GM18499 (cell line): ENCODE measurements around the gene SMIM1.

Source experiments
- ATAC-seq: cut with Tn5 transposase; IDR thresholded peaks from one replicate; pipeline ENCODE4 v1.9.1; 2021; ENCODE audit warnings: moderate number of reproducible peaks; ENCODE audit not compliant: insufficient read depth, unreplicated experiment

SMIM1 gene

DNA sequence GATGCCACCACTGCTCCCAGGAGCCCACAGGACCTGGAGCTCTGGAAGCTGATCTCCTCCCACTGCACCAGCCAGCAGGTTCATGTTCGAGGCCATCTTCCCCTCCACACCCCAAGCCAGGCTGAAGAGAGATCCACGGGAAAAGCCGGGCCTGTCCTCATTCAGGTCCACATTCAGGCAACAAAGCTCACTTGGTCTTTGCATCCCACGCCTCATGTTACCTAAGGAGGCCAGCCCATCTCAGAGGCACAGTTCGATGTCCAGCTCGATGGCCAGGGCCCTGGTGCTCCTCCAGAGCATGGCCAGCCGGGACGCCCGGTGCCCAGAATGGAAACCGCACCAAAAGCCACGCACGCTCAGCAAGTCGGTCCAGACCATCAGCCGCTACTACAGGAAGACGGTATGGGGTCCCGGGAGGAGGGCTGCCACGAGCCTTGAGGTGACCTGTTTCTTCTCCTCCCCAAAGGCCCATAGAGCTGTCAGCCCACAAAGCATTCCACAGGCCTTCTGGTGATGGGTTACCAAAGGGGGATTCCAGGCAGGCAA is 20.1 kb upstream of the SMIM1 start, which contains the start of gene CCDC27:
Gene CCDC27, plus strand, starts transcription at position 51 of the 546 bp plus-strand sequence. Its CDS starts 32 bp downstream, at position 83.
- ATAC-seq, result no peak

DNA sequence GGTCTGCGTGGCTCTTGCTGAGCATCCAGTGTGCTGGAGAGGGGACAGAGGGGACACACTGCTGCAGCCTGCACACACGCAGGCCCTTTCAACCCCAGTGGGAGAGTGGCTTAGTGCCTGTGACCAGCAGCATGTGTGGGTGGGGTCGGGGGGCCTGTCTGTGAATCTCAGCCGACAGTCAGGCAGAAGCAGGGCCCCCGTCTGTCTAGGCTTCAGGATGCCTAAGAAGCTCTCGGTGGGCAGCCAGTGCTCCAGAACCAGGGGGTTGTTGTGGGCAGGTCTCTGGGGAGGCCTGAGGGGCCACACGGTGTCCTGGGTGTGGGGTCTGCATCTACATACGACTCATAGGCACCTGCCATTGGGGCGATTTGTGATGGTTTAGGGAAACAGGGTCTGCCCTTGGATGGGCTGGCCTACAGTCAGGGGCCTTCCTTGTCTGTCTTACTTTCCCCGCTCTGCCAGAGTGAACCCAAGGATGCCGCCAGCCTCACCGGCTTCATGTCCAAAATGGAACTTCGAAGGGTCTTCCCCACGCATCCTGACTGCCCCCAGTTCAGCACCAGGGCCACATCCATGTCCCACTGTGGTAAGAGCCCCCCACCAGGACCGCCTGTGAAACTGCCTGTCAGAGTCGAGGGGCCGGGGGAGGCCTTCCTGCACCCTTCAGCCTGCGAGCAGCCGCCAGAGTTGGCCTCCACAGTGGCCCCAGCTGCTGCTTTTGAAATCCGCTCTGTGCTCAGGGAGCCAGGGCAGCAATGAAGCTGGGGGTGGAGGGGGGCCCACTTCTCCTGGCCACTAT is 18.7 kb upstream of the SMIM1 start:
- ATAC-seq, result no peak

DNA sequence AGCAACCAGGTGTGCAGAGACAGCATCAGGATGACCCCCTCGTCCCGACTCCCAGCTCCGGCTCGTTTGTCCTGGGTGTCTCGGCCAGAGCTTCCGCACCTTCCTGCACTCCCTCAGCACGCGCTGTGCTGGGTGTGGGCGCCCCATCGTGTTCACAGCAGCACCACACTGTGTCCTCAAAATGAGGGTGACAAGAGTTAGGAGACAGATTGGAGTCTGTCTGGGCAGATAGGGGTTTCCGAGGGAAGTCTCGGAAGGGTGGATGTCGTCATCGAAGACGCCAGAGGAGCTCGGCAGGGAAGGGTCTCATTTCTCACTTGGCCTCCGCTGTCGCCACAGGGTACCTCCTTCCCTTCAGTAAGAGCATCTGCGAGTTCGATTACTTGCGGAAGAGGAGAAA is 16.2 kb upstream of the SMIM1 start:
- ATAC-seq, result no peak

DNA sequence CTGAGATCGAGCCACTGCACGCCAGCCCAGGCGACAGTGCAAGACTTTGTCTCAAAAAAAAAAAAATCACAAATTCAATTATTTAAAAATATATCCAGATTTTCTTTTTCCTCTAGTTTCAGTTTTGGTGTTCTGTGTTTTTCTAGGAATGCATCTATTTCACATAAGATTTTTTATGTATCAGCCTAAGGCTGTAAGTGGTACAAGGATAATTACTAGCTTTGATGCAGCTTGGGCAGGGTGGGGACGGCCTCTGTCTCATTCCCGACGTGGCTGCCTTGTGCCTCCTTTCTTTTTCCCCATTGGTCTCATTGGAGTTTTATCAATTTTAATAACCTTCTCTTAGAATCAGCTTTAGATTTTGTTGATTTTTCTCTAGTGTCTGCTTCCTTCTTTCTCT is 13.4 kb upstream of the SMIM1 start:
- ATAC-seq, result no peak

DNA sequence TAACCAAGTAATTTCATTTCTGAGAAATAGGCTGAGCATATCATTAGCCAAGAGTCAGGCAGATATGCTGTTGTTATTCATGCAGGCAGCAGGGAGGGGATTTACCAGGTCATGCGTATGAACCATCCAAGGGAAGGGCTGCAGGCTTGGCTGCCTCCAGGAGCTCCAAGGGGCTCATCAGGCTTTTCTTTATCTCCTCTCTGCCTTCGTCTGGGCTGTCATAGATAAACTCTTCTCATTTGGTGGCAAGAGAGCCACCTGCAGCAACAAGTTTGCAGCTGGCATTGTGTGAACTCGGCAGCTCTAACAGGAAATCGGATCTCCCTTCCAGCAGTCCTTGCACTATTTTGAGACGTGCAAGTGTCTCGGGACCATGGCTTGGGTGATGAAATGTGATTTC is 12.8 kb upstream of the SMIM1 start:
- ATAC-seq, result no peak

DNA sequence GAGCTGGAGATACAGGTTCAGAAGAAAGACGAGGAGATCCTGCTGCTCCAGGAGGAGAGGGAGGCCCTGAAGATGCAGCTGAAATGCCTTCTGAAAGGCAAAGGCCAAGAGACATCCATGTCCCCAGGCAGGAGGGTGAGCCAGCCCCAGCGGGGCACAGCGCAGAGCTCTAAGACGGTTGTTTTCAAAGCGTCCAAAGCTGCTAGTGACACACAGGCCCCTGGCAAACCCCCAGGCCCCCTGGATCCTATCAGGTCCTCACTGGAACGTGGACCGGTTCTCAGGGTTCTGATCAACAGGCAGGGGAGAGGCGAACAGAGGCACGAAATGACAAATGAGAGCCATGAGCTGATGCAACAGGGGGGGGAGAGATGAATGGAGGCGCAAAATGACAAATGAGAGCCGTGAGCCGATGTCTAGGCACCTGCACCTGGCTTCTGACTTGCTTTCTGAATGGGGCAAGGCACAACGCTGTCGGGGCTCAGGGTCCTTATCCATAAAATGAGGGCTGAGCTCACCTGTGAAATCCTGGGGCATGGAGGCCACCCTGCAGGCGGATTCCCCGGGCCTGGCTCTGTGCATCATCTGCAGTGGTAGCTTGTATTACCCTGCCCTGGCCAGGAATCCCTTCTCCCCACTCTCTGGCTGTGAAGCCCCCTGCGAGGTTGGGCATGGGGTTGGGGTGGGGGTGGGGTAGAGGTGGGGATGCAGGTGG is 11.1 kb upstream of the SMIM1 start:
- no peak for ATAC-seq

DNA sequence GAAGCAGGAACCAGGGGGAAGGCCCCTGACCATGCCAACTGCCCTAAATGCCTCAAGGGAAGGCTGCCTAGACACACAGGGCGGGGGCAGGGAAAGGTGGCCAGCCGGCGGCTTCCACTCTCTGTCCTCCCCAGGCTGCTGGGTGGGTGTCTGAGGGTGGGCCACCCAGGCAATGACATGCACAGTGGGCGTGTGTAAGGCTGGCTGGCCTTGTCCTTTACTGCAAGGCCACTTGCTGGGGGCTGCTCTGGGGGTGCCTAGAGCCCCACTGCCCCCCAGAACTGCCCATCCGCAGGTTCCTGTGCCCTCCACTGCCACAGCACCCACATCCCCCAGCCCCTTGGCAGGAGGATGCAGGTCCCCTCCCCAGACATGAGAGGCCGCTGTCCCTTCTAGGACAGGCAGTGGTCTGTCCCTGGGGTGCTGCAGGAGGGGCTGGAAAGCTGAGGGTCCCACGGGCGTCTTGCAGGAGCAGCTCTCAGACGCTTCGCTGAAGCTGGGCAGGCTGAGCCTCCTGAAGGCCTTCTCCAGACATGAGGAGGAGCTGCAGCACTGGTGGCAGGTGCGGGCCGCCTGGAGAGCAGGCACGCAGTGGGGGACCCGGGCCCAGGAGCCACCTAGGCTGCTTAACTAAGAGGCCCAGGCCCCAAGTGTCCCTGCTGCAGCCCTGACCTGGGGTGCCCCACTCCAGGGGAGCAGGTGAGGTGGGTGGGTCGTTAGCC is 10.2 kb upstream of the SMIM1 start:
- no peak for ATAC-seq

DNA sequence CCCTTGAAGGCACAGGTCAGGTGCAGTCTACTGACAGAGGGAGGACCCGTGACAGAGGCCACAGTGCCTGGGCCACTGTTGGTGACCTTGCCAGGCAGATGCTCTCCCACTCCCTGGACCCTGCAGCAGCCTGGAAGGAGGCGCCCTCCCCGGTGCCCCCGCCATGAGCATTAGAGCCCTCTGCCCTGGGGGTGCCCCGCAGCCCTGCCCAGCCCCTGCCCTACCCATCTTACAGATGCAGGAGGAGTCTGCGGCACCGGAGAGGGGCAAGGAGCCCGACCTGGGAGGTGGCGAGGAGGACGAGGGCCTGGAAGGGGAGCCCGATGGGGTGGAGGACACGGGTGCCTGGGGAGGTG is 9.7 kb upstream of the SMIM1 start:
- no peak for ATAC-seq

DNA sequence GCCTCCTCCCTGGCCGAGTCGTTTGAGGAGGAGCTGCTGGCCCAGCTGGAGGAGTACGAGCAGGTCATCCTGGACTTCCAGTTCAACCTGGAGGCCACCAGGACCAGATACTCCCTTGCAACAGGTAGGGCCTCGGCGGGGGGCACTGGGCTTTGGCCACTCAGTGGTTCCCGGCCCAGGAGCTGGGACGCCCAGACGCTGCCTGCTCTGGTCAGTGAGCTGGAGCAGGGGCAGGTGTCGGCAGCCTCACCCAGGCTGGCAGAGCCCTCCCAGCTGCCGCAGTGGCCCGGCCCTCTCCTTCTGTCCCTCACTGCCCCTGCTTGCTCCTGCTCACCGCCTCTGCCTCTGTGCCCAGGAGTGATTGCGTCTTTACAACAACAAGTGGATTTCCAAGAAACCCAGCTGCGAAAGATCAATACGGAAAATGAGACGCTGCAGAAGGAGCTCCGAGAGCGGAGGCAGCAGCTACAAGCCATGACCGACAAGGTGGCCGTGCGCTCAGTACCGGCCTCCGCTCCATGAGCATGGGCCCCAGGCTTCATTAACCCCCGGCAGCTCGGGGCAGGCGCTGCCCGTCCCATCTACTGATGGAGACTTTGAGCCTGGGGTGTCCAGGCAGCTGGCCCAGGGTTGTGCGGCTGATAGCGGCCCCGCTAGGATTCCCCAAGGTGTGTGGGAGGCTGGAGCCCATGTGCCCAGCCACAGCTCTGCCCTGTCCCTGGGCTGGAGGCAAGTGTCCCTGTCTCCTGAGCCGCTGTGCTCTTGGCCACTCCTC is 9.0 kb upstream of the SMIM1 start:
- no peak for ATAC-seq

DNA sequence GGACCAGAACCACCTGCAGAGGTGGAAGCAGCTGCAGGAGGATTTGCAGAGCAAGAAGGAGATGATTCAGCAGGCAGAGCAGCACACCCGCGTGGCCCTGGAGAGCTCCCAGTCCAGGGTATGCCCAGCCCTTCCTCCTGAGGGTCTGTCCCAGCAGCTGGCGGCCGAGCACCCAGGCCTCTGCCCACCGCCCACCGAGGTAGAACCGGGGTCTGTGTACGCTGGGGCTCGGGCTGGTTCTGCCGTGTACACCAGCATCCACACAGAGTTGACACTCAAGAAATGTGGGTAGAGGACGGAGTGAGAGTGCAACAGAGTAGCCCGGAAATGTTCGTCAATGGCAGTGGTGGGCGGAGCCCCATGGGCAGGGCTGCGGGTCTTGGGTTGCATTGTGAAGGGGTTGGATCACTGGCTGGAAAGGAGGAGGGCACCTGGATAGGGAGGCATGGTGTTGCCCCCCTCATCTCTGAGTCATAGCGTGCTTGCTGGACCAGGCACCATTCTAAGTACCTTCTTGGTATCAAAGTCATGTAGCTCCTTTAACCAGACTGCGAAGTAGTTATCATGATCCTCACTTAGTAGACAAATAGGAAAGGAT is 5.1 kb upstream of the SMIM1 start:
- ATAC-seq, result no peak

DNA sequence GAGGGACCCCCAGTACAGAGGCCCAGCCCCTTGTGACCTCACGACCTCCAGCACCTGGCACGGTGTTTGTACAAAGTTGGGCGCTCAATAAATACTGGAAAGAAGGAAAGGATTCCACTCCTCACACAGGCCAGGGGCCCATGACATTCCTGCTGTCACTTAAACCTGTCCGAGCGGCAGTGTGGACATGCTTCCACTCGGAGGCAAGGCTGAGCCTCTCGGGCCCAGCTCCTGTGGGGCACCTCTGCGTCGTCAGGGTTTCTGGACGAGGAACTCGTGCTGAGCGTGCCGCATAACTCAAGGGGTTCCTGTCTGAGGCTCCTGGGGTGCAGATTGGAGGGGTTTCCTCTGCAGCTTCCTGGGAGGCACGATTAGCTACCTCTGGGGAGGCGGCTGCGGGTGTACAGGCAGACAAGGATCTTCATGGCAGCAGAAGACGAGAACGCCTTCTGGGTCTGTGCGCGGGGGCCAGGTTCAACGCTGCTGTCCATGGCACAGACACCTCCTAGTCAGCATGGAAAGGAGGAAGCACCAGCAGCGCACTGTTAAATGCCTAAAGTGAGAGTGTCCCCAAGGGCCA is 3.6 kb upstream of the SMIM1 start:
- ATAC-seq, result no peak

DNA sequence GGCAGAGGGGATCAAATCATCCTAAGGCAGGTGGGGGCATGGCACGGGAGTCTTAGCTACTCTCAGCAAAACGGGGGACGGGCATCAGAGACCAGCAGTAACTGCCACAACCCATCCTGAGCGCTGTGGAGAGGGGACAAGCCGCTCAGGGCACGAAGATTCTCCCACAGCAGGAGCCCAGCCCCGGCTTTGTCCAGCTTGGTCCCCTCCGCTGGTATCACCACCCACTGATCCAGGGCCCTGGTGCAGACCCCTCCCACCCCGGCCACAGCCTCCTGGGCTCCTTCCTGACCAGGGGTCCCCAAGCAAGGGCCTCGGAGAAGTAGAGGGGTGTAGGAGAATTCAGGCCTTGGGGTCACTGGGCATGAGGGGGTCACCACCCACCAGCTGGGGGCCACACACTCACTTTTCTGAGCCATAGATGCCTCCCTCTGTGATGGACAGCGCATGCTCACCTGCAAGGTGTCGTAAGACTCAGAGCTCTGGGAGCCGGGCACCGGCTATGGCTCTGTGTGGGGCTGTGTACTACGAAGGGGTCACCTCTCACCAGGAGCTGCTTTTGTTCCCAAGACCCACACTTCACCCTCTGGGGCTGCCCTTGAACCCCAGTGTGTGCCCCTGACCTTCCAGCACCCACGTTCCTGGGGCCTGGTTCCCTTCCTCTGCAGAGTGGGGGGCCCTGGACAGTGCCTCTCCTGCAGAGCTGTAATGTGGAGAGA is 2.3 kb upstream of the SMIM1 start:
- ATAC-seq, result no peak

DNA sequence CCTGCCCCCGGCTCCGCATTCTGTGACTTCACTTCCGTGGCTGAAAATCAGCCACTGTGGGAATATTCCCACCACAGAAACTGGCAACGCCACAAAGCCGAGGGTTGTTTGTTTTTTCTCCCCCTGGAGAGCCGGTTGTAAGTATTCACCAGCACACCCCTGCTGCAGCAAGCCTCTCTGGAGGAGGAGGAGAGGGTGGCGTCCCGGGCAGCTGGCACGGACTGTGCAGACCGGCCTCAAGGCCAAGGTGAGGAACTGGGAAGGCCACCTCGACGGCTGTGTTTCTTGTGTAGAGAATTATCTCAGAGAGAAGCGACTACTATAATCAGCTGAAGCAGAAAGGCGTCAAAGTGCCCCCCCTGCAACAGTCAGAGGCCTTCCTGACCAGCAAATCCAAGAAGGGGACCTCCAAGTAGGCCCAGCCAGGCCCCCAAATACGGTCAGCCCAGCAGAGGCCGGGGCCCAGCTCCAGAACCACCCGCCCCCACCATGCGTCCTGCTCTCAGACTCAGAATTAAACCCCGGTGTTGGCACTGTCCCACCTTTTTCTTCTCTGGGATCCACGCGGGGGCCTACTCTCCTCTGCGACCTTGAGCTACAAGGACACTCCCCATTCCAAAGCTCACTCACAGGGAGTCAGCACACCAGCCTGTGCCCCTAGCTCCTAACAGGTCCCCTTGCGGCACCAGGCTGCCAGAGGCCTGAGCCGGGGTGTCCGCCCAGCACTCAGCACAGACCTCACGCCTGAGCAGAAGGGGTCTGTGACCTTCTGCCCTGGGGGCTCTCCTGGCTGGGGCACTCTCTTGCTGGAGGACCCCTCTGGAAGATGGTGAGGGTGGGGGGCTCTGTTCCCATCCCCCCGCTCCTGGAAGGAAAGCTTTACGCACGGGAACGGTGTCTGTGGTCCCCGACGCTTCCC is 1.2 kb upstream of the SMIM1 start:
- ATAC-seq, result no peak

DNA sequence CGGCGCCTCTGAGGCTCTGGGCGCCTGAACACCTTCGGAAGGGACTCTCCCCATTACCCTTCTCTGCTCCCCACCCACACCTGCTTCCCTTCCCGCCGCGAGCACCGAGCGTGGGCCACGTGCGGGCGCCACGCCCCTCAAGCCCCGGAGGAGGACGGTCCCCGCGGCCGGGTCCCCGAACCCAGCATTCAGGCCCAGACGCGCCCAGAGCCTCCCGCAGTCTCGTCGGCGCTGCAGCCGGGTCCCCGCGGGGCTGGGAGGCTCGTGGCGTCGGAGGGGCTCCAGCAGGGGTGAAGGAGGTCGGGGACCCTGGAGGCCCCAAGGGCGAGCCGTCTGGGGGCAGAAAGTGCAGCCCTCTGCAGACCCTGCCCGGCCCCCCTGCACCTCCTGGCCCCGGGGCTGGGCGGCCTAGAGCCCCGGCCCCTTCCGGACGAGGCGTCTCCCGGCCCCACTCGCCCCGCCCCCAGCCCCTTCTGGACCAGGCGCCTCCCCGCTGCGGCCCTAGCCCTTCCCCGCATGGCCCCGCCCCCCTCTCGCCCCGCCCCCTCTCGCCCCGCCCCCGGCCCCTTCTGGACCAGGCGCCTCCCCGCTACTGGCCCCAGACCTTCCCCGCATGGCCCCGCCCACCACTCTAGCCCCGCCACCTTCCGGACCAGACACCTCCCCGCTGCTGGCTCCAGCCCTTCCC is 378 bp upstream of the SMIM1 start:
- no peak for ATAC-seq

DNA sequence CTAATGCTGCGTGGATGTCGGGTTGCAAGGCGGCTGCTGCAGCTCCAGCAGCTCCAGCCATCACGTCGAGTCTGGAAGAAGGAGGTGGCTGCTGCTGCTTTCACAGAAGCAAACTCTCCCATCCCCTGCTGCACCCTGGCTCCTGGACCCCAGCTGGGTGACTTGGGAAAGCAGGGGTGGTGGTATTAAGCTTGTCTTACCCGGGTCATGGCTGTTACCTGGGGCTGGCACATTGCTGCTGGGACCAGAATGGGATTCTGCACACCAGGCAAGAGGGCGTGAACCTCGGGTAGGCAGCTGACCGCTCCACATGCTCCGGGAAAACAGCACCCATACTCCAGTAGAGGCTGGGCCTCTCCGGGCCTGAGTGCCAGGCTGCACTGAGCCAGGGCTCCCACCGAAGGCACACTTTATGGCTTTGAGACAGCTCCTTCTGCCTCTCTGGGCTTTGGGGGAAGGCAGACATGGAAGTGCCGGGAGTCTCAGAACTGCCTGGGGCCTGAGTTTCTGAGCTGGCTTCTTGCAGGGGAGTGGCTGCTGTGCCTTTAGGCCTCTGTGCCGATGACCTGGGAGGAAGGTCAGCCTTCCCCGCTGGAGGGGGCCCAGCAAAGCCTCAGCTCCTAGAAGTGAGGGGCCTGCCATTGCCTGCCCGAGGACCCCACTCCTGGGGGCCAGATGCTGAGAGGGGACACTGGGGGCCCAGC is 1.2 kb downstream of the SMIM1 start:
- ATAC-seq, result no peak

DNA sequence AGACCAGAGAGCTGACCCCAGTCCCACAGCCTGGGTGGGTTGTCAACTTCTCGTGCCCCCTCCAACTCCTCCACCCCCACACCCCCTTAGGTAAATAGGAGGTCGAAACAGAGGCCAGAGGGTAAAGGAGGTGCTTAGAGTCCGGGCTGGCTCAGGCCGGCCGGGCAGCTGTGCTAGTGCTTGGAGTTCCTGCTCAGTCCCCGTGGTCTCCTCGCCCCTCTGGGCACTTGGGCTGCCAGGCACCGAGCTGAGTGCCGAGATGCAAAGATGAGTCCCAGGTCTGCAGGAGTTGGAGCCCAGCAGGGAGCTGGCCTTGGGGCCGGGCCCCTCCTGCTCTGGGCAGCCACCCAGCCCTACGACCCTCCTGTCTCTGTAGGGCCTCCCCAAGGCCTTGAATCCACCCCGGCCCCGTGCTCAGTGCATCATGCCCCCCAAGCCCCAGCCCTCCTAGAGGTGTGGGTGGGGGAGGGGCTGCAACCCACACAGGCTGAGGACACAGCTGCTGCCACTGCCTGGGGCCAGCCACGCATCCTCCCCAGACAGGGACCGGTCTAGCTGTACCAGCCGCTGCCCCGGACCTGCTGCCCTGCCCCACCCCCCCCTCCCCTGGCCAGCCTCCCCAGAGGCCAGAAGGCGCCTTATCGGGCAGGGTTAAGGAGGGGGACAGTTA is 1.9 kb downstream of the SMIM1 start:
- no peak for ATAC-seq
